HEK293 (cell line): ENCODE measurements around the gene HS3ST6.

Experiments
- ZNF174 ChIP-seq: fragments of 450-650 bp; formaldehyde crosslinking; IDR thresholded peaks from 2 replicates; pipeline ENCODE4 v1.5.0; 2017; ENCODE audit warnings: missing biosample characterization, mild to moderate bottlenecking, missing genetic modification characterization
- ZNF350 ChIP-seq: fragments of 450-650 bp; formaldehyde crosslinking; IDR thresholded peaks from 2 replicates; pipeline ENCODE4 v1.5.0; 2017; ENCODE audit warnings: missing biosample characterization, mild to moderate bottlenecking, missing genetic modification characterization

GRCh38 chr16:1914988-1915387, 3.2 kb downstream of the HS3ST6 start:
- TF ChIP-seq ZNF350 (tag by site-specific recombination) (no peak), ZNF174 (tag by site-specific recombination) (no peak)
